PFSK-1 (cell line): ENCODE results near the gene ADGRA1.

ENCODE experiments used
- POLR2AphosphoS5 ChIP-seq: IDR thresholded peaks from 2 replicates; pipeline ENCODE4 v1.6.1; 2012; ENCODE audit warnings: low read depth, mild to moderate bottlenecking, control low read depth, low read length, moderate library complexity
- REST ChIP-seq, 2 experiments: IDR thresholded peaks; 2 replicates each; pipeline versions ENCODE4 v1.6.1 to v1.8.0; 2011 to 2012; ENCODE audit warnings: low read depth in 2 of 2, low read length in 2 of 2, control low read depth in 1 of 2, inconsistent platforms in 1 of 2, mild to moderate bottlenecking in 1 of 2, moderate library complexity in 1 of 2; ENCODE audit not compliant: insufficient read depth in 1 of 2

GRCh38 chr10:133166504-133166827 lies 78.7 kb downstream of the ADGRA1 start:
- TF ChIP-seq REST (IDR thresholded peaks at IDR 0.05; ENCODE audit: insufficient read depth in 1 of 2, low read depth in 2 of 2, low read length in 2 of 2) (no peak), POLR2AphosphoS5 (no peak)
